GM10248 (cell line): ENCODE measurements around the gene IGFBP4.
A peak's percentile ranks its signal among the peaks of the same experiment; 100 is the strongest.

Experiments
- CTCF ChIA-PET: fragments of 300-600 bp; sonication (Branson Sonifier 250); formaldehyde crosslinking; extraction: SDS; loops from one replicate; lab custom pipeline; 2021; ENCODE audit warnings: antibody characterized with exemption; lab: Yijun Ruan, JAX
- POLR2A ChIA-PET: fragments of 350-650 bp; sonication (Branson Sonifier 250); formaldehyde crosslinking; extraction: SDS; loops from one replicate; lab custom pipeline; 2020; ENCODE audit warnings: antibody characterized with exemption; lab: Yijun Ruan, JAX
- DNase-seq: peaks from one replicate; pipeline ENCODE4 v3.0.0; 2012; ENCODE audit errors: extremely low spot score
- CTCF ChIP-seq: IDR thresholded peaks from 2 replicates; pipeline ENCODE4 v1.5.1; 2012; ENCODE audit warnings: mild to moderate bottlenecking, low read depth; ENCODE audit errors: extremely low read depth, missing control alignments, control extremely low read depth

The IGFBP4 gene

GRCh38 chr17:40417609-40418427 lies 25.4 kb upstream of the IGFBP4 start, which contains the start of gene TOP2A:
Gene TOP2A (minus strand): TSS chr17:40417896. CDS start chr17:40417791, 105 bp downstream.
- DNase-seq: peak; percentile 100
- no peak for TF ChIP-seq CTCF
- CTCF ChIA-PET: interaction anchor here (0.7 to 4.6 kb wide), 17 partner anchors 8 to 197 kb away, joined by 3 to 53 read pairs (median 4); no protein-coding TSS in a partner anchor
- POLR2A ChIA-PET: interaction anchor here (0.5 to 1.3 kb wide), 9 partner anchors 13 to 1960 kb away, joined by 3 to 6 read pairs (median 3); no protein-coding TSS in a partner anchor

- TF ChIP-seq CTCF: no peak
- ChIA-PET POLR2A (interaction anchor here (0.6 to 1.3 kb wide), 4 partner anchors 115 to 143 kb away, joined by 3 to 5 read pairs (median 3); no protein-coding TSS in a partner anchor), CTCF (interaction anchor here (0.7 to 4.6 kb wide), 11 partner anchors 7 to 197 kb away, joined by 3 to 53 read pairs (median 6); no protein-coding TSS in a partner anchor)
- DNase-seq: no peak
Measured at GRCh38 chr17:40418428-40418706, 24.9 kb upstream of the IGFBP4 start.

GRCh38 chr17:40419559-40420331 lies 23.5 kb upstream of the IGFBP4 start:
- ChIA-PET POLR2A (no interaction called here), CTCF (interaction anchor here (0.8 to 2.7 kb wide), 8 partner anchors 9 to 113 kb away, joined by 3 to 12 read pairs (median 4); no protein-coding TSS in a partner anchor)

GRCh38 chr17:40422990-40423633 lies 20.1 kb upstream of the IGFBP4 start:
- CTCF ChIA-PET: interaction anchor here (1.1 to 5.3 kb wide), 6 partner anchors 7 to 110 kb away, joined by 3 to 38 read pairs (median 6); partner anchors contain the start of gene TOP2A
- DNase-seq: no peak
- POLR2A ChIA-PET: no interaction called here
- no peak for TF ChIP-seq CTCF

More at GRCh38 chr17:40419559-40420331, 23.5 kb upstream of the IGFBP4 start:
- no peak for TF ChIP-seq CTCF
- no peak for DNase-seq

GRCh38 chr17:40425741-40426140 lies 17.5 kb upstream of the IGFBP4 start:
- ChIA-PET POLR2A (interaction anchor here (0.5 kb wide), 1 partner anchor 112 kb away, joined by 4 read pairs; no protein-coding TSS in a partner anchor), CTCF (interaction anchor here (1.0 to 5.3 kb wide), 7 partner anchors 9 to 109 kb away, joined by 3 to 38 read pairs (median 7); partner anchors contain the start of gene TOP2A)
- no peak for DNase-seq
- no peak for TF ChIP-seq CTCF
